ENCODE results near the gene GBP2. TPM values are rescaled to one million over a fixed set of nuclear protein-coding genes. Genes with fewer than 3 reads are reported as not detected.
"Not testable (repeated sequence)": the region's sequence is repeated elsewhere in the genome, so short reads cannot be mapped to it uniquely, and the experiment has no call there.

The GBP2 gene
- polyA plus RNA-seq, 6 donors from 2014 or later: 5.4 to 21.9 (median 10.1) TPM

DNA sequence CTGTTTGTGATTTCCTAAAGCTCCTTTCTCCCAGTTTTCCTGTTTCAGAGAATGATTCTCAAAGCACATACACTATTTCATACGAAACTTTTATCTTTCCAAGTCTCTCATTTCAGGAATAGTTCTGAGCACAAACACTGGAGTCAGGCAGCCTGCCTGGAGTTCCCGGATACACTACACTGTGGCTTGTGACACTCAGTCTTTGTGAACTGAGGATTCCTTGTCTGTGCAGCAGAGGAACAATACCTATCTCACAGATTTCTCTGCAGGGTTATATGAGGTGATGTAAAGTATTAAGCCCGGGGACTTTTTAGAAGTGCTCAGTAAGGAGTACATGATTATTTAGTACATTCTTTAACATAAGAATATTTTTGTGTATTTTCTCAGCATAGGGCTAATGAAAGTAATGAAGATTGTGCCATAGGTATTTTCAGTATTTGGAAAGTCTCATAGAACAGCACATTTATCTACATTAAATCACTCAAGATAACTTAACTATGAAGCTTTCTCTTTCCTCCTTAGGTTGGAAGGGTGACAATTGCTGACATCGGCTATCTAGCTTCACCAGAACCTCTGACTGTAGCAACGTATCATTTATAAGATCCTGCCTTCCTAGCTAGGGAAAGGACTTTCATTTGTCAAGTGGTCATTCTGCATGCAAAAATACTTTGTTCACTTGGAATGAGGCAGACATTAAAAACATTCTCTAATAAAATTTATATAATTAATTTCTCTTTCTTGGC is 12.9 kb downstream of the GBP2 start:
- peaks cover 0 to 2% (median 0%) of the 10 kb centered on the region in 7 donors for H3K9me3 Mint-ChIP-seq
- H3K27me3 Mint-ChIP-seq: no peaks in the 10 kb centered on the region
- H3K4me3 Mint-ChIP-seq: no peak overlapping the region
- peaks cover 35 to 49% of the 10 kb centered on the region in 2 donors for H3K36me3 Mint-ChIP-seq
- DNase-seq: no peak
- H3K27ac Mint-ChIP-seq: no peak overlapping the region
- ATAC-seq (ENCODE audit: low read depth in 2 of 2): no peak
- H3K4me1 Mint-ChIP-seq: no peaks in the 10 kb centered on the region

DNA sequence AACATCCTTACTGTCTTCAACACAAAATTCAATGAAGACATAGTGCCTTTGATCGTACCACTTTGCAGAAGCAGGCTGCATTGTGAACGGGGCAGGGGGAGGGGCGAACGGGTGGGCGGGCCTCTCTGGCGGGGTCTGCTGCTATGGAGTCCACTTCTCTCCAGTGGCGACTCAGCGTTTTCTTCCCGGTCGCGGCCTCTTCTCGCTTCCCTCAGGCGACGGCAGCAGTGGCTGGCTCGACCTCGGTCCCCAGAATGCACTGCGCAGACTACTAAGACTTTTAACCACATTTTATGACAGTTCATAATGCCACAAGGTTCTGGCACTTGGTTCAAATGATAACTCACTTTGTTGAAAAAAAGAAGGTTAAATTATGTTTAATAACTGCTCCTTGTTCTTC is 21.2 kb downstream of the GBP2 start:
- no peak overlapping the region for H3K4me3 Mint-ChIP-seq
- no peak overlapping the region for H3K27ac Mint-ChIP-seq
- no peak for DNase-seq
- ATAC-seq (ENCODE audit: low read depth in 2 of 2): no peak
- H3K27me3 Mint-ChIP-seq: no peaks in the 10 kb centered on the region
- no peaks in the 10 kb centered on the region for H3K9me3 Mint-ChIP-seq
- no peaks in the 10 kb centered on the region for H3K4me1 Mint-ChIP-seq
- H3K36me3 Mint-ChIP-seq: peaks cover 22 to 36% of the 10 kb centered on the region in 2 donors

DNA sequence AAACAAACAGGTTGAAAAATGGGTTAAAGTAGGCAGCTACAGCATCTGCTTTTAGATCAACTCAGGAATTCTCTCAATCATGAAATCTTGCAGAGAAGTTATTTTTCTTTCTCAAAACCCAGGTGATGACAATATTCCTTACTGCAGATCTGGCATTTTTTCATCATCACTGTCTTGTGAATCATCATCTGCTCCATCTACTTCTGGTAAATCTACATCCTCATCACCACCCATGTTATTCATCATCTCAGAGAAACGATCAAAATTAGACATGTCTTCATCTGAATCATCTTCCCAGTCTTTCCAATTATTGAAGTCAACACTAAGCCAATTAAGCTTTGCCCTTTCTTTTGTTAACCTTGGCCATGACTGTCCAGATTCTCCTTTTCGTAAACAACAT is 21.8 kb downstream of the GBP2 start:
- H3K4me1 Mint-ChIP-seq: no peaks in the 10 kb centered on the region
- peaks cover 17 to 30% of the 10 kb centered on the region in 2 donors for H3K36me3 Mint-ChIP-seq
- H3K4me3 Mint-ChIP-seq: no peak overlapping the region
- H3K27me3 Mint-ChIP-seq: no peaks in the 10 kb centered on the region
- DNase-seq (no peak), ATAC-seq (ENCODE audit: low read depth in 2 of 2) (no peak)
- no peak overlapping the region for H3K27ac Mint-ChIP-seq
- H3K9me3 Mint-ChIP-seq: no peaks in the 10 kb centered on the region

DNA sequence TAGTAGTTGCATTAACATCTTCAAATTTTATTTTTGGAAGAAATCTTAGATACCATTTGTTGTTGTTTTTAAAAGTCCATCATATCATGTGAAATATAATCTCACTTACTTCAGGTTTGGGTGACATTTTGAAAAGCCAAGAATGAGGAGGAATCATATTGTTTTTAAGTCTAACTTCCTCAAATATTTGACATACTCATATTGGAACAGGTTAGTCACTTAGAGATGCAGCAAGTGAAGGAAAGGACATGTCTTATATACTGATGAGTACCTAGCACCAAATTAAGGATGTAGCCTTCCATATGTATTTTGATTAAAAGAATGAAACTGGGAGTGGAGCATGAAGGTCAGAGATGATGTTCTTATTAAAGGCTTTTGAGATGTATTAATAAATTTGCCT is 23.9 kb downstream of the GBP2 start:
- Mint-ChIP-seq H3K4me1 (no peaks in the 10 kb centered on the region), H3K27ac (no peak overlapping the region)
- DNase-seq: no peak

DNA sequence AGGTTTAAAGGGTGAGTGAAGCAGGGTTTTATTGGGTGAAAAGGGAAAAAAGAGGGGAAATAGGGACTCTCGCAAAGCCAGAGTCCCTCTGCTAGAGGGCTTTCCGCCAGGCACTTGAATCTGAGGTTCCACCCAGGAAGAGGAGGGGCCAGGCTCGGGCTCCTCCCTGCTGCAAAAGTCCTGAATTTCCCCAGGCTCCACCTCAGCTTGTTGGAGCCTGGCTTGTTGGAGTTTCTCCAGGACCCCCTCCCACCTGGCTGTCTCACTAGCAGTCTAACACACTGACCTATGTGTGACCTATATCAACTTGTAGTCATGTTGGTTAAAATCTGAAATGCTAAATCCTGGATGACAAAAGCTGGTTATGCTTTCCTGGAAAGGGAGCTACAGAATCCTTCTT is 25.5 kb downstream of the GBP2 start:
- Mint-ChIP-seq H3K4me3 (no peak overlapping the region), H3K4me1 (no peaks in the 10 kb centered on the region), H3K9me3 (peaks cover 0 to 22% (median 9%) of the 10 kb centered on the region in 7 donors), H3K27me3 (no peaks in the 10 kb centered on the region), H3K36me3 (peaks cover 3 to 5% of the 10 kb centered on the region in 2 donors), H3K27ac (peak overlapping the region in 1 of 6 donors; percentile 69)
- DNase-seq: no peak
- no peak for ATAC-seq (ENCODE audit: low read depth in 2 of 2)

More for the DNA sequence above, 23.9 kb downstream of the GBP2 start:
- H3K9me3 Mint-ChIP-seq: peaks cover 0 to 6% (median 3%) of the 10 kb centered on the region in 7 donors
- H3K4me3 Mint-ChIP-seq: no peak overlapping the region
- no peak for ATAC-seq (ENCODE audit: low read depth in 2 of 2)
- no peaks in the 10 kb centered on the region for H3K27me3 Mint-ChIP-seq
- peaks cover 10 to 16% of the 10 kb centered on the region in 2 donors for H3K36me3 Mint-ChIP-seq

DNA sequence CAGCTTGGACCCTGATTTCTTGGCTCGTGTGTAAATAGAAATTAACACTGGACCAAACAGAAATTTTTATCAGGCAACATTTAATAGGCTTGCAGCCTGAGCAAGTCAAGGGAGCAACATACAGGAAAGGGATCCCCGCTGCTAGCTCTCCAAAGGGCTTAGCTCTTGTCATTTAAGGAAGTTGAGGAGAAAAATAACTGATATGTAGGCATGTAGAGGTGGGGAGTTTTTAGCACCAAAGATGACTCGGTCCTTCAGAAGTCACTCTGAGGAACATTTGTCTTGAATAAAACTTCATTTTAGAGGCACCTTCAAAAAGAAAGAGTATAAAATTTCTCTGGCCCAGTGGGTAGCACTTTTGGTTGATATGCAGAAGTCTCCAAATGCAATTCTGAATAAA is 27.1 kb downstream of the GBP2 start:
- DNase-seq: no peak
- Mint-ChIP-seq H3K4me3 (no peak overlapping the region), H3K9me3 (peaks cover 0 to 22% (median 10%) of the 10 kb centered on the region in 7 donors), H3K4me1 (no peaks in the 10 kb centered on the region), H3K36me3 (no peaks in the 10 kb centered on the region), H3K27ac (no peak overlapping the region), H3K27me3 (no peaks in the 10 kb centered on the region)
- ATAC-seq (ENCODE audit: low read depth in 2 of 2): no peak

DNA sequence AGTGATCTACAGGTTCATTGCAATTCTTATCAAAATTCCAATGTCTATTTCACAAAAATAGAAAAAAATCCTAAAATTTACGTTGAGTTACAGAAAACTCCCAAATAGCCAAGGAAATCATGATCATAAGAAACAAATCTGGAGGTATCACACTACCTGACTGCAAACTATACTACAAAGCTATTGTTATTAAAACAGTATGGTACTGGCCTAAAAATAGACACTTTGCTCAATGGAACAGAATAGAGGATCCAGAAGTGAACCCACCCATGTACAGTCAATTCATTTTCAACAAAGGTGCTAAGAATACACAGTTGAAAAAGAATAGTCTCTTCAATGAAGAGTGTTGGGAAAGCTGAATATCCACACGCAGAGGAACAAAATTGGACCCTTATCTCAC is 30.2 kb downstream of the GBP2 start:
- DNase-seq (no peak), ATAC-seq (ENCODE audit: low read depth in 2 of 2) (no peak)
- H3K27me3 Mint-ChIP-seq: no peaks in the 10 kb centered on the region
- H3K27ac Mint-ChIP-seq: no peak overlapping the region
- H3K9me3 Mint-ChIP-seq: peaks cover 0 to 22% (median 10%) of the 10 kb centered on the region in 7 donors
- no peaks in the 10 kb centered on the region for H3K4me1 Mint-ChIP-seq
- H3K36me3 Mint-ChIP-seq: no peaks in the 10 kb centered on the region
- no peak overlapping the region for H3K4me3 Mint-ChIP-seq

DNA sequence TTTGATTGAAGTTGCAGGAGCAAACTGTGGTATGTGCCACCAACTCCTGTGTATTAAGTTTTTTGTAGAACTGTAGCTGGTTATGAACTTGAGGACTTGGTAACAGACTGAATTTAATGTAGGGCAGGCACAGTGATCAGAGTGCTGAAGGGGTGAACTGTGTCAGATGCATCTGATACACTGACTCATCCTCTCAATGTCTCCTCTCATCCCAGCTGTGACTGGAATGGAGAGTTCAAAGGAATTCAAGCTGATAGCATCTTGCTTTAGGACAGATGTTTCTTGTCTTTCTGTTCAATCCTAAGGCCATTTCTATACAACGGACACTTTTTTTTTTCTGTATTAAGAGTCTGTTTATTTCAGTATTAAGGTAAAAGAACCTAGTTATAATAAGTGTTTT is 36.0 kb downstream of the GBP2 start:
- Mint-ChIP-seq H3K36me3 (no peaks in the 10 kb centered on the region), H3K27ac (no peak overlapping the region), H3K4me3 (no peak overlapping the region), H3K27me3 (no peaks in the 10 kb centered on the region), H3K4me1 (no peaks in the 10 kb centered on the region), H3K9me3 (peaks cover 0 to 2% (median 0%) of the 10 kb centered on the region in 7 donors)
- ATAC-seq (ENCODE audit: low read depth in 2 of 2) (no peak), DNase-seq (no peak)

DNA sequence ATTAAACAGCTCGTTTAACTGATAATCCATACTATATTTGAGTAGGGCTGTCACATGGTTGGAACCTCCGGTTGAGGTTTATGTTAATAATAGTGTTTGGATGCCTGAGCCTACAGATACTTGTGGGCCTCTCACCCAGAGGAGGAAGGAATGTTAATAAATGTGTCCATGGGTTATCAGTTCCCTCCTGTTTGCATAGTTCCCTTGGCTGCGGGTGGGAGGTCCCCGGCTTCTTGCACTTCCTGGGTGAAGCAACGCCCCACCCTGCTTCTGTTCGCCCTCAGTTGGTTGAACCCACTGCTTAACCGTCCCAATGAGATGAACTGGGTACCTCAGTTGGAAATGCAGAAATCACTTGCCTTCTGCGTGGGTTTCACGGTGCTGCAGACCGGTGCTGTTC is 37.3 kb downstream of the GBP2 start:
- no peak for ATAC-seq (ENCODE audit: low read depth in 2 of 2)
- no peaks in the 10 kb centered on the region for H3K27me3 Mint-ChIP-seq

DNA sequence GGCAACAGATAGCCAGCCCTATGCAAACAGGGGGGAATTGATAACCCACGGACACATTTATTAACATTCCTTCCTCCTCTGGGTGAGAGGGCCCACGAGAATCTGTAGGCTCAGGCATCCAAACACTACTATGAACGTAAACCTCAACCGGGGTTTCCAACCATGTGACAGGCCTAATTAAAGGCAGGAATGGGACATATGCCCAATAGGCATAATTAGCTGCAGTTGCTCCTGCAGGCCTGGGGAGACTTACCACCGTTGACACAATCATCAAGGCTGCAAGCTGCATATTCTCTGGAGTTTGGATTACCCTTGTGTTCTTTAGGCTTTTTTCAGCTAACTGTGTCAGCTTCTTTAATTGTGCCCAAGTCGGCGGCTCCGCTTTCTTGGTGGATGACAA is 38.7 kb downstream of the GBP2 start:
- H3K27ac Mint-ChIP-seq: no peak overlapping the region
- H3K4me3 Mint-ChIP-seq: no peak overlapping the region
- no peak for DNase-seq
- H3K36me3 Mint-ChIP-seq: no peaks in the 10 kb centered on the region
- peaks cover 0 to 4% (median 0%) of the 10 kb centered on the region in 7 donors for H3K9me3 Mint-ChIP-seq
- H3K27me3 Mint-ChIP-seq: no peaks in the 10 kb centered on the region
- peaks cover 0 to under 1% (median 0%) of the 10 kb centered on the region in 3 donors for H3K4me1 Mint-ChIP-seq
- no peak for ATAC-seq (ENCODE audit: low read depth in 2 of 2)

More for the DNA sequence above, 37.3 kb downstream of the GBP2 start:
- Mint-ChIP-seq H3K4me1 (no peaks in the 10 kb centered on the region), H3K36me3 (no peaks in the 10 kb centered on the region), H3K4me3 (no peak overlapping the region), H3K9me3 (peaks cover 0 to 4% (median 0%) of the 10 kb centered on the region in 7 donors), H3K27ac (no peak overlapping the region)
- DNase-seq: no peak

DNA sequence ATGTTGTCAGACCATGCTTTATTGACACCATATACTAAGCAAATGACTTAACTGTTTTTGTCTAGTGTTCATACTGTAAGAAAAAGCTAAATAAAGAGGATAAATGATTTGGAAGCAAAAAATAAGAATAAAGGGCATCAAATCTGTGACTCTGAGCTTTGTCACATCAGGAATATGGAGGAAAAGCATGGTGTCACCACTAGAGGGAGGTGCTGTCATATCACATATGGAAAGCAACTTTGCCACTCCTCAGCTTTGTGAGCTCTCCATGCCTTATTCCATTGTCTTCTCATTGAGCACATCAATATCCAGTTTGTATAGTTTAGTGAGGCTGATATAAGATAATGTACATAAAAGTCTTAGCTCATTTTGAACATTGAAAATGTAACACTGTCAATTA is 40.1 kb downstream of the GBP2 start:
- H3K27ac Mint-ChIP-seq: no peak overlapping the region
- DNase-seq (peak; percentile 24), ATAC-seq (ENCODE audit: low read depth in 2 of 2) (no peak)
- peaks cover 0 to 4% (median 2%) of the 10 kb centered on the region in 7 donors for H3K9me3 Mint-ChIP-seq
- H3K4me1 Mint-ChIP-seq: peaks cover 0 to 14% (median 0%) of the 10 kb centered on the region in 3 donors
- no peaks in the 10 kb centered on the region for H3K27me3 Mint-ChIP-seq
- no peaks in the 10 kb centered on the region for H3K36me3 Mint-ChIP-seq
- H3K4me3 Mint-ChIP-seq: no peak overlapping the region

DNA sequence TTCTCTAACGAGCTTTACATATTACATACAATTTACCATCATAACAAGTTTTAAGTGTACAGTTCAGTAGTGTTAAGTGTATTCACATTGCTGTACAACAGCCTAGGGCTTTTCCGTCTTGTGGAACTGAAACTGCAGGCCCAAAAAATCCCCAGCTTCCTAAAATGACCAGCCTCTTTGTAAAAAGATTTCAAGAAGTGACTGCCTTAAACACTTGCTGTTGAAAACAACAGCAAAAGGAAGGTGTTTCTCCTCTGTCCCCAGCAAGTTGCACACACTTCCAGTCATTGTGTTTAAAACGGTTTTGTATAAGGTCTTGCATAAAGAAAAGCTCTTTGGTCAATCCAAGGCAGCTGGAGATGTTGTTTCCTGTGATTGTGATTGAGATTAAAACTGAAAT is 44.9 kb downstream of the GBP2 start:
- Mint-ChIP-seq H3K4me1 (peaks cover 0 to 23% (median 0%) of the 10 kb centered on the region in 3 donors), H3K27me3 (no peaks in the 10 kb centered on the region), H3K9me3 (peaks cover 4 to 27% (median 13%) of the 10 kb centered on the region in 7 donors), H3K4me3 (peak overlapping the region in 3 of 8 donors; percentile 20 to 26 (median 22)), H3K27ac (peak overlapping the region in 3 of 6 donors; percentile 77 to 94 (median 79)), H3K36me3 (peaks cover 0 to 5% of the 10 kb centered on the region in 2 donors)
- DNase-seq (peak; percentile 7), ATAC-seq (ENCODE audit: low read depth in 2 of 2) (peak; percentile 98)

DNA sequence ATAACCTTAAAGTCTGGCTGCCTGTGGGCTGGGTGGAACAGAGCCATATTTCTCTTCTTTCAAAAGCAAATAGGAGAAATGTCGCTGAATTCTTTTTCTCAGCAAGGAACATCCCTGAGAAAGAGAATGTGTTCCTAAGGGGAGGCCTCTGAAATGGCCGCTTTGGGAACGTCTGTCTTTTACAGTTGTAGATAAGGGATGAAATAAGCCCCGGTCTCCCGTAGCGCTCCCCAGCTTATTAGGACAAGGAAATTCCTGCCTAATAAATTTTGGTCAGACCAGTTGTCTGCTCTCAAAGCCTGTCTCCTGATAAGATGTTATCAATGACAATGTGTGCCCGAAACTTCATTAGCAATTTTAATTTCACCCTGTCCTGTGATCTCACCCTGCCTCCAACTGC is 45.8 kb downstream of the GBP2 start:
- ATAC-seq (ENCODE audit: low read depth in 2 of 2); H3K27me3 Mint-ChIP-seq; DNase-seq; H3K36me3 Mint-ChIP-seq: not testable (repeated sequence)
- peaks cover 0 to 23% (median 0%) of the 10 kb centered on the region in 3 donors for H3K4me1 Mint-ChIP-seq
- peak overlapping the region in 1 of 8 donors; percentile 12 for H3K4me3 Mint-ChIP-seq
- peaks cover 4 to 27% (median 13%) of the 10 kb centered on the region in 7 donors for H3K9me3 Mint-ChIP-seq
- H3K27ac Mint-ChIP-seq: peak overlapping the region in 3 of 6 donors; percentile 77 to 94 (median 79)

DNA sequence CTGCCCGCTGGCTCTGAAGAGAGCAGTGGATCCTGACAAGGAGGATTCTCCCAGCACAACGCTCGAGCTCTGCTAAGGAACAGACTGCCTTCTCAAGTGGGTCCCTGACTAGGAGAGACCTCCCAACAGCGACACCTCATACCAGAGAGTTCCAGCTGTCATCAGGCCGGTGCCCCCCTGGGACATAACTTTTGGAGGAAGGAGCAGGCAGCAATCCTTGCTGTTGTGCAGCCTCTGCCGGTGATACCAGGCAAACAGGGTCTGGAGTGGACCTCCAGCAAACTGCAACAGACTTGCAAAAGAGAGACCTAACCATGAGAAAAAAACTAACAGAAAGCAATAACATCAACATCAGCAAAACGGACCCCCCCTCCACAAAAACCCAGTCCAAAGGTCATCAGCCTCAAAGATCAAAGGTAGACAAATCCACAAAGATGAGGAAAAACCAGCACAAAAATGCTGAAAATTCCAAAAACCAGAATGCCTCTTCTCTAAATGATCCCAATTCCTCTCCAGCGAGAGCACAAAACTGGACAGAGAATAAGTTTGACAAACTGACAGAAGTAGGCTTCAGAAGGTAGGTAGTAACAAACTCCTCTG is 53.3 kb downstream of the GBP2 start:
- Mint-ChIP-seq H3K36me3 (peaks cover 0 to 21% of the 10 kb centered on the region in 2 donors), H3K4me1 (peaks cover 10 to 13% (median 13%) of the 10 kb centered on the region in 3 donors), H3K4me3 (peak overlapping the region in 1 of 8 donors; percentile 26), H3K9me3 (peaks cover 0 to 17% (median 11%) of the 10 kb centered on the region in 7 donors)
- H3K27me3 Mint-ChIP-seq; ATAC-seq (ENCODE audit: low read depth in 2 of 2); H3K27ac Mint-ChIP-seq; DNase-seq: not testable (repeated sequence)
